Measurements from ENCODE around the gene HIVEP1. TPM values are rescaled to one million over a fixed set of nuclear protein-coding genes. Genes with fewer than 3 reads are reported as not detected.
A peak's percentile ranks its signal among the peaks of the same experiment; 100 is the strongest.
"Not testable (repeated sequence)": the region's sequence is repeated elsewhere in the genome, so short reads cannot be mapped to it uniquely, and the experiment has no call there.

HIVEP1 gene
- total RNA-seq, 1 experiment from 2014 or later, result 16.3 TPM

DNA sequence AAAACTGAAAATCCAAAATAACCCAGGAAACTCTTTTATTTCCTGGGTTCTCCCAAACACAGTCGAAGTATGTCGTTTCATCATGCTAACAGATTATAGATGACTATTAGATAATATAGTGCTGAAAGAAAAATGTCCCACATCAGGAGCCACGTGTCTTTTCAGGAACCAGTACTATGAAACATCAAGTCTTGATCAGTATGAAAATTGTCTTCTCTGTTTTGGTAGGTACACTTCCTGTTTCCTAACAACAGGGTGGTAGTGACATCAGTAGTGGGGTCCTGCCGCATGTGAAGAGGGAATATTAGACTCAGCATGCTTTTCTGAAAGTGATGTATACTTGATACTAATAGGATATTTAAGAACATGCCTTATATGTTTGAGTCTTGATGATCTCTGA, 136.7 kb downstream of the HIVEP1 start:
- no peaks in the 10 kb centered on the region for H3K27me3 ChIP-seq (replicated peaks)
- H3K4me3 ChIP-seq, result no peak overlapping the region
- H3K4me1 ChIP-seq (replicated peaks), result peaks cover 33% of the 10 kb centered on the region
- peak in 1 of 2 experiments; percentile 34 for DNase-seq (ENCODE audit: low read depth in 1 of 2, low spot score in 2 of 2)
- H3K27ac ChIP-seq, result peak overlapping the region; percentile 86
- H3K9me3 ChIP-seq (replicated peaks), result no peaks in the 10 kb centered on the region
- H3K36me3 ChIP-seq, result no peaks in the 10 kb centered on the region

GRCh38 chr6:12149944-12150510, 137.9 kb downstream of the HIVEP1 start:
- no peak overlapping the region for H3K4me3 ChIP-seq
- H3K27ac ChIP-seq, result peak overlapping the region; percentile 86; the same call in 1 of the 2 replicates
- no peak for DNase-seq (ENCODE audit: low read depth in 1 of 2, low spot score in 2 of 2)

GRCh38 chr6:12150812-12151432, 138.8 kb downstream of the HIVEP1 start:
- no peaks in the 10 kb centered on the region for H3K27me3 ChIP-seq (replicated peaks)
- H3K36me3 ChIP-seq, result no peaks in the 10 kb centered on the region
- no peak overlapping the region for H3K4me3 ChIP-seq
- no peaks in the 10 kb centered on the region for H3K9me3 ChIP-seq (replicated peaks)
- peaks cover 33% of the 10 kb centered on the region for H3K4me1 ChIP-seq (replicated peaks)
- no peak overlapping the region for H3K27ac ChIP-seq
- no peak for DNase-seq (ENCODE audit: low read depth in 1 of 2, low spot score in 2 of 2)

More at GRCh38 chr6:12149944-12150510, 137.9 kb downstream of the HIVEP1 start:
- Histone ChIP-seq H3K9me3 (replicated peaks) (no peaks in the 10 kb centered on the region), H3K4me1 (replicated peaks) (peaks cover 33% of the 10 kb centered on the region), H3K27me3 (replicated peaks) (no peaks in the 10 kb centered on the region), H3K36me3 (no peaks in the 10 kb centered on the region)

DNA sequence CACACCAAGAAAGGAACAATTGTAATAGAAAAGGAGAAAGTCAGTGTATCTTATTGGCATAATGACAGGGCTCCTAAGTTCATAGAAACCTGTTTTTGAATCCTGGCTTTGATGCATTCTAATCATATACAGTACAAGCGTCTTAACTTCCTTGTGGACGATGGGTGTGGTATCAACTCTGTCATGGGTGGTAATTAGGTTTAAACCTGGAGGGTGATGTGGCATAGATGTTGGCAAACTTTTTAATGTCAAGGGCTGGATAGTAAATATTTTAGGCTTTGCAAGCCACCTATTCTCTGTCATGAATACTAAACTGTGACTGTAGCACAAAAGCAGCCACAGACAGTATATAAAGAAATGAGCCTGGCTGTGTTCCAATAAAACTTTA, 139.3 kb downstream of the HIVEP1 start:
- H3K9me3 ChIP-seq (replicated peaks), result no peaks in the 10 kb centered on the region
- H3K36me3 ChIP-seq, result no peaks in the 10 kb centered on the region
- H3K4me3 ChIP-seq, result no peak overlapping the region
- H3K27ac ChIP-seq, result no peak overlapping the region
- H3K4me1 ChIP-seq (replicated peaks), result peaks cover 33% of the 10 kb centered on the region
- DNase-seq (ENCODE audit: low read depth in 1 of 2, low spot score in 2 of 2), result no peak
- no peaks in the 10 kb centered on the region for H3K27me3 ChIP-seq (replicated peaks)

- H3K27me3 ChIP-seq (replicated peaks), result no peaks in the 10 kb centered on the region
- no peaks in the 10 kb centered on the region for H3K9me3 ChIP-seq (replicated peaks)
- H3K36me3 ChIP-seq, result no peaks in the 10 kb centered on the region
- no peak overlapping the region for H3K4me3 ChIP-seq
- no peak for DNase-seq (ENCODE audit: low read depth in 1 of 2, low spot score in 2 of 2)
- peaks cover 28% of the 10 kb centered on the region for H3K4me1 ChIP-seq (replicated peaks)
- no peak overlapping the region for H3K27ac ChIP-seq
Measured at GRCh38 chr6:12152023-12152970, 140.2 kb downstream of the HIVEP1 start.

DNA sequence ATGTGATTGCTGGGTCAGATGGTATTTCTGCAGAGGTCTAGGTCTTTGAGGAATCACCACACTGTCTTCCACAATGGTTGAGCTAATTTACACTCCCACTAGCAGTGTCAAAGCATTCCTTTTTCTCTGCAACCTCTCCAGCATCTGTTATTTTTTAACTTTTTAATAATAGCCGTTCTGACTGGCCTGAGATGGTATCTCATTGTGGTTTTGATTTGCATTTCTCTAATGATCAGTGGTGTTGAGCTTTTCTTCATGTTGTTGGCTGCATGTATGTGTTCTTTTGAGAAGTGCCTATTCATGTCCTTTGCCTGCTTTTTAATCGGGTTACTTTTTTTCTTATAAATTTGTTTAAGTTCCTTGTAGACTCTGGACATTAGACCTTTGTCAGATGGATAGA, 143.7 kb downstream of the HIVEP1 start:
- not testable (repeated sequence) for H3K27ac ChIP-seq; H3K9me3 ChIP-seq (replicated peaks); H3K36me3 ChIP-seq; H3K27me3 ChIP-seq (replicated peaks); DNase-seq (ENCODE audit: low read depth in 1 of 2, low spot score in 2 of 2); H3K4me3 ChIP-seq
- H3K4me1 ChIP-seq (replicated peaks), result peaks cover 10% of the 10 kb centered on the region

- Histone ChIP-seq H3K4me1 (replicated peaks) (peaks cover 13% of the 10 kb centered on the region), H3K27me3 (replicated peaks) (no peaks in the 10 kb centered on the region), H3K4me3 (no peak overlapping the region), H3K36me3 (peaks cover 18% of the 10 kb centered on the region), H3K27ac (no peak overlapping the region), H3K9me3 (replicated peaks) (no peaks in the 10 kb centered on the region)
- no peak for DNase-seq (ENCODE audit: low read depth in 1 of 2, low spot score in 2 of 2)
Measured at GRCh38 chr6:12158686-12159415, 146.7 kb downstream of the HIVEP1 start.

- Histone ChIP-seq H3K4me3 (no peak overlapping the region), H3K9me3 (replicated peaks) (no peaks in the 10 kb centered on the region), H3K4me1 (replicated peaks) (peaks cover 17% of the 10 kb centered on the region), H3K27ac (peak overlapping the region; percentile 52), H3K36me3 (peaks cover 21% of the 10 kb centered on the region), H3K27me3 (replicated peaks) (no peaks in the 10 kb centered on the region)
- peak; percentile 66 to 78 for DNase-seq (ENCODE audit: low read depth in 1 of 2, low spot score in 2 of 2)
Measured at GRCh38 chr6:12160326-12160725, 148.2 kb downstream of the HIVEP1 start.

- no peak overlapping the region for H3K27ac ChIP-seq
- H3K4me3 ChIP-seq, result no peak overlapping the region
- DNase-seq (ENCODE audit: low read depth in 1 of 2, low spot score in 2 of 2), result no peak
- H3K36me3 ChIP-seq, result peaks cover 21% of the 10 kb centered on the region
- H3K4me1 ChIP-seq (replicated peaks), result peaks cover 17% of the 10 kb centered on the region
- H3K9me3 ChIP-seq (replicated peaks), result no peaks in the 10 kb centered on the region
- no peaks in the 10 kb centered on the region; the same call in 1 of the 2 replicates for H3K27me3 ChIP-seq (replicated peaks)
Measured at GRCh38 chr6:12162213-12162612, 150.1 kb downstream of the HIVEP1 start.

DNA sequence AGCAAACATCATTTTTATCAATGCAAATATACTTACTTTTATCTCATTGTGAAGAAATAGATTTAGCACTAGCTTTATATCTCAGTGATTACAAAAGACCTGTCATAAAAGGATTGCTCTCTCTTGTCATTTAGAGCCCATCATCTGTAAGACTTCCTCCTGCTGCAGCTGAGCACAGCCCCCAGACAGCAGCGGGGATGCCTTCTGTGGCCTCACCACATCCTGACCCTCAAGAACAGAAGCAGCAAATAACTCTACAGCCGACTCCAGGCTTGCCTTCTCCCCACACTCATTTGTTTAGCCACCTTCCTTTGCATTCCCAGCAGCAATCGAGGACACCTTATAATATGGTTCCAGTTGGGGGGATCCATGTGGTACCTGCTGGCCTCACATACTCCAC, 151.0 kb downstream of the HIVEP1 start:
- no peak for DNase-seq (ENCODE audit: low read depth in 1 of 2, low spot score in 2 of 2)
- H3K4me1 ChIP-seq (replicated peaks), result peaks cover 17% of the 10 kb centered on the region
- no peak overlapping the region for H3K4me3 ChIP-seq
- no peak overlapping the region for H3K27ac ChIP-seq
- H3K36me3 ChIP-seq, result peaks cover 21% of the 10 kb centered on the region
- no peaks in the 10 kb centered on the region for H3K9me3 ChIP-seq (replicated peaks)
- no peaks in the 10 kb centered on the region; the same call in 1 of the 2 replicates for H3K27me3 ChIP-seq (replicated peaks)

GRCh38 chr6:12163744-12164507, 151.8 kb downstream of the HIVEP1 start:
- H3K4me3 ChIP-seq, result no peak overlapping the region
- H3K9me3 ChIP-seq (replicated peaks), result no peaks in the 10 kb centered on the region
- peaks cover 21% of the 10 kb centered on the region for H3K36me3 ChIP-seq
- no peaks in the 10 kb centered on the region; the same call in 1 of the 2 replicates for H3K27me3 ChIP-seq (replicated peaks)
- no peak overlapping the region for H3K27ac ChIP-seq
- DNase-seq (ENCODE audit: low read depth in 1 of 2, low spot score in 2 of 2), result no peak
- peaks cover 17% of the 10 kb centered on the region for H3K4me1 ChIP-seq (replicated peaks)

DNA sequence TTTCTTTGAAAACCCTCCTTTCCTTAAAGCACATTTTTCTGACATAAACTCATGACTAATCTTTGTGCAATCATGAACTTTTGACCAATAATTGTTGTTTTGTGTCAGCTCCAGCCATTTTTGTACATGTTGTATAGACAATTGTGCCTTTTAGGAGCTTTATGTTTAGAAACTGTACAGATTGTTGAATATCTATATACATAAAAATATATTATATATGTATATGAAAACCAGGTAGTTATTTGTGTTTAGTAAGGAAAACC, 152.3 kb downstream of the HIVEP1 start:
- no peaks in the 10 kb centered on the region; the same call in 1 of the 2 replicates for H3K27me3 ChIP-seq (replicated peaks)
- no peak for DNase-seq (ENCODE audit: low read depth in 1 of 2, low spot score in 2 of 2)
- H3K4me3 ChIP-seq, result no peak overlapping the region

DNA sequence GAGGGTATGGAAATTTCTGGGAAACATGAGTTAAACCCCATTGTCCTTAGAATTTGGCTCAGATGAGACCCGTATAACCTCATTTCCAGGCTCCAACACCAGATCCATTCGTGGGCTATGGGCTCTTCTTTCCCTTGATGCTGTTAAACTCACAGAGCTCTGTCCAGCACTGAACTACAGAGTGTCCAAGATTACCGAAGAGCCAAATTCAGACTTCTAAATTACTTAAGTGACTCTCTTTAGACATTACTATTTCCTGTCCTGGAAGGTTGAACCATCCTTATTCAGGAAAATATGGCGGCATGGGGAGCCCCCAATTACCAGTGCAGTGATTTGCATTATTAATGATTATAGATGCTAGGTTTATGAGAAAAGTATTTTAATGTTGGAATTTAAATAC, 153.2 kb downstream of the HIVEP1 start:
- H3K9me3 ChIP-seq (replicated peaks), result no peaks in the 10 kb centered on the region
- peaks cover 21% of the 10 kb centered on the region for H3K36me3 ChIP-seq
- peaks cover 12% of the 10 kb centered on the region for H3K4me1 ChIP-seq (replicated peaks)
- H3K4me3 ChIP-seq, result no peak overlapping the region
- H3K27ac ChIP-seq, result no peak overlapping the region
- DNase-seq (ENCODE audit: low read depth in 1 of 2, low spot score in 2 of 2), result no peak
- no peaks in the 10 kb centered on the region; the same call in 1 of the 2 replicates for H3K27me3 ChIP-seq (replicated peaks)

More for the DNA sequence above, 152.3 kb downstream of the HIVEP1 start:
- peaks cover 17% of the 10 kb centered on the region for H3K4me1 ChIP-seq (replicated peaks)
- no peaks in the 10 kb centered on the region for H3K9me3 ChIP-seq (replicated peaks)
- H3K27ac ChIP-seq, result no peak overlapping the region
- H3K36me3 ChIP-seq, result peaks cover 21% of the 10 kb centered on the region
